KMS-11 (cell line): ENCODE measurements around the gene CCT3.
"Not testable (repeated sequence)": the region's sequence is repeated elsewhere in the genome, so short reads cannot be mapped to it uniquely, and the experiment has no call there.

Experiments
- H2AFZ ChIP-seq: fragments of 200-600 bp; sonication (generic); 2 replicates; pipeline ENCODE4 v1.6.1; 2016; ENCODE audit warnings: antibody characterized with exemption, mixed run types, low read depth
- H3K27ac ChIP-seq: fragments of 200-600 bp; sonication (generic); 2 replicates; pipeline ENCODE4 v1.6.1; 2016; ENCODE audit warnings: mild to moderate bottlenecking, mixed run types
- H3K27me3 ChIP-seq: fragments of 200-600 bp; sonication (generic); 2 replicates; pipeline ENCODE4 v1.6.1; 2017; ENCODE audit warnings: mild to moderate bottlenecking, low read depth, mixed run types, moderate library complexity; ENCODE audit not compliant: insufficient read depth
- H3K36me3 ChIP-seq: fragments of 200-600 bp; sonication (generic); 2 replicates; pipeline ENCODE4 v1.6.1; 2017; ENCODE audit warnings: mild to moderate bottlenecking, mixed run types; ENCODE audit not compliant: insufficient read depth
- H3K4me1 ChIP-seq: fragments of 200-600 bp; sonication (generic); 2 replicates; pipeline ENCODE4 v1.6.1; 2016; ENCODE audit warnings: mild to moderate bottlenecking, low read depth, mixed run types; ENCODE audit not compliant: poor library complexity, severe bottlenecking
- H3K4me2 ChIP-seq: fragments of 200-600 bp; sonication (generic); 2 replicates; pipeline ENCODE4 v1.7.0; 2016; ENCODE audit warnings: mild to moderate bottlenecking, mixed run types
- H3K4me3 ChIP-seq: fragments of 200-600 bp; sonication (generic); IDR thresholded peaks from 2 replicates; pipeline ENCODE4 v1.6.1; 2017; ENCODE audit warnings: low read depth, low read length, mixed read lengths; ENCODE audit not compliant: insufficient read depth
- H3K79me2 ChIP-seq: fragments of 200-600 bp; sonication (generic); 2 replicates; pipeline ENCODE4 v1.6.1; 2016; ENCODE audit warnings: low read depth, mixed run types; ENCODE audit not compliant: insufficient read depth
- H3K9ac ChIP-seq: fragments of 200-600 bp; sonication (generic); 2 replicates; pipeline ENCODE4 v1.6.1; 2016; ENCODE audit warnings: mild to moderate bottlenecking, mixed run types
- H4K20me1 ChIP-seq: fragments of 200-600 bp; sonication (generic); 2 replicates; pipeline ENCODE4 v1.6.1; 2016; ENCODE audit warnings: mild to moderate bottlenecking, mixed run types; ENCODE audit not compliant: insufficient read depth
- CTCF ChIP-seq: fragments of 200-600 bp; sonication (generic); conservative IDR thresholded peaks from 2 replicates; pipeline ENCODE4 v1.6.1; 2017; ENCODE audit warnings: low read depth, mild to moderate bottlenecking, antibody characterized with exemption, low read length, moderate library complexity, mixed read lengths

Gene CCT3

DNA sequence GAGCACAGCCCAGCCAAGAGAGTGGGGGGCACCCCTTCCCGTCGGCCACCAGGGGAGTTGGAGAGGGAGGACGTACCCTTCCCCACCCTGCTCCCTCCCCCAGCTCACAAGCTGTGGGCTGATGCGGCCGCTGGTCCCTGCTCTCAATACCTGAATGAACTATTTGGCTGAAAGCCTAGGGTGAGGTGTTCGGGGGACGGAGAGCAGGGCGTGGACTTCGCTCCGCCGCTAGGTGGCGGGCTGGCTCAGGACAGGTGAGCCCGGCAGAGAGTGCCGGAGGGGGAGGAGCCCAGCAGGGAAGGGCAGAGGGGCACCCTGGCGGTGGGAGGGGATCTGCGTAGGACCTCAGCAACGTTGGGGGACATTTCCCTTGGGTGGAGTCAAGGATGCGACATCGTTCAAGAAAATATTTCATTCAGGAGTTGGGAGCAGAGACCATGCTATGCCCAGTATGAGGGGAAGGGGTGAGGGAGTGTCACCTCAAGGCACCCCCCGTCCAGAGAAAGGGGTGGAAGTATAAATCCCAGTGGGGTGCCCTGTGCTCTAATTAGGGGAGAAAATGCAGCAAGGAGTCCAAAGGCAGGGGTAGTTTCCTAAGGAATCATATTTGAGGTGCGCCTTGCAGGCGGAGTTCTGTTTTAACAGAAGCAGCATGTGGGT, 18.9 kb upstream of the CCT3 start:
- Histone ChIP-seq H2AFZ (peak overlapping the region; percentile 27), H3K9ac (no peak overlapping the region)
- TF ChIP-seq CTCF, result peak; percentile 100

DNA sequence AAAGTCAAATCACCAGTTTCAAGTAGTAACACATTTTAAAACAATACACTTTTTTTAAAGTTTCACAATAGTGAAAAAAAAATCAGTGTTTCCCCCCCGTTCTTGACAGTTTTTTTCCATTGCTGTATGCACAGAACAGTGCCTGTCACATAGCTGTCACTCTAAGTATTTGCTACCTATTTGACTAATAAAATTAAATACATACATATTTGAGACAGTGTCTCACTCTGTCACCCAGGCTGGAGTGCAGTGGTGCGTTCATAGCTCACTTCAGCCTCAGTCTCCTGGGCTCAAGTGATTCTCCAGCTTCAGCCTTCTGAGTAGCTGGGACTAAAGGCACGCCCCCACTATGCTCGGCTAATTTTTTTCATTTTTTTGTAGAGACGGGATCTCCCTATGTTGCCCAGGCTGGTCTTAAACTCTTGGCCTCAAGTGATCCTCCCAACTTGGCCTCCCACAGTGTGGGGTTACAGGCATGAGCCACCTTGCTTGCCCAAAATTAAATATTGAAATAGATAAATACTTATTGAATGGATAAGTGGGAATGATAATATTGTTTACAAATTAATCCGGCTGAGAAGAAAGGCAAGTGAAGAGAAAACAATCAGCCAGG, 18.3 kb upstream of the CCT3 start:
- H3K27me3 ChIP-seq, result peaks cover 76% of the 10 kb centered on the region
- peak overlapping the region; percentile 22; the same call in 1 of the 2 replicates for H3K4me2 ChIP-seq
- TF ChIP-seq CTCF, result no peak
- H3K4me3 ChIP-seq, result peak overlapping the region; percentile 61
- H4K20me1 ChIP-seq, result no peaks in the 10 kb centered on the region
- H3K79me2 ChIP-seq, result no peaks in the 10 kb centered on the region
- H2AFZ ChIP-seq, result peak overlapping the region; percentile 27
- H3K36me3 ChIP-seq, result no peaks in the 10 kb centered on the region
- H3K9ac ChIP-seq, result no peak overlapping the region
- peaks cover 9% of the 10 kb centered on the region for H3K4me1 ChIP-seq
- H3K27ac ChIP-seq, result no peak overlapping the region

More for the DNA sequence above, 18.9 kb upstream of the CCT3 start:
- Histone ChIP-seq H3K27ac (no peak overlapping the region), H3K4me1 (peaks cover 9% of the 10 kb centered on the region), H3K79me2 (no peaks in the 10 kb centered on the region), H3K27me3 (peaks cover 77% of the 10 kb centered on the region), H3K4me3 (peak overlapping the region; percentile 61), H3K36me3 (no peaks in the 10 kb centered on the region), H4K20me1 (no peaks in the 10 kb centered on the region), H3K4me2 (peak overlapping the region; percentile 22; the same call in 1 of the 2 replicates)

DNA sequence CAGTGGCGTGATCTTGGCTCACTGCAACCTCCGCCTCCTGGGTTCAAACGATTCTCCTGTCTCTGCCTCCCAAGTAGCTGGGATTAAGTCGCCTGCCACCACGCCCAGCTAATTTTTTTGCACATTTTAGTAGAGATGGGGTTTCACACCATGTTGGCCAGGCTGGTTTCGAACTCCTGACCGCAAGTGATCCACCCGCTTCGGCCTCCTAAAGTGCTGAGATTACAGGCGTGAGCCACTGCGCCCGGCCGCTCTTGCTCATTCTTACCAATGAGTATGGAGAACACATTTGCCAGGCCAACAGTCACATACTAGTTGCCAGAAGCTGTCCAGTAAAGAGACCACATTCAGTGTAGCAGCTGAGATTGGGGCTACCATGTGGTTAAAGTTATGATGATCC, 14.4 kb upstream of the CCT3 start:
- H3K27ac ChIP-seq, H3K79me2 ChIP-seq, H2AFZ ChIP-seq, H3K9ac ChIP-seq, H3K4me3 ChIP-seq, H3K36me3 ChIP-seq, H4K20me1 ChIP-seq, H3K4me2 ChIP-seq, H3K4me1 ChIP-seq: not testable (repeated sequence)
- H3K27me3 ChIP-seq, result peaks cover 43% of the 10 kb centered on the region

- Histone ChIP-seq H3K4me2 (no peak overlapping the region), H3K79me2 (no peaks in the 10 kb centered on the region), H3K27me3 (peaks cover 8% of the 10 kb centered on the region; the same call in 1 of the 2 replicates), H3K27ac (no peak overlapping the region), H3K4me3 (no peak overlapping the region), H3K9ac (no peak overlapping the region), H3K36me3 (no peaks in the 10 kb centered on the region), H4K20me1 (no peaks in the 10 kb centered on the region), H3K4me1 (no peaks in the 10 kb centered on the region), H2AFZ (no peak overlapping the region)
- TF ChIP-seq CTCF, result no peak
These were observed 9.2 kb upstream of the CCT3 start for GRCh38 chr1:156347331-156347730.

DNA sequence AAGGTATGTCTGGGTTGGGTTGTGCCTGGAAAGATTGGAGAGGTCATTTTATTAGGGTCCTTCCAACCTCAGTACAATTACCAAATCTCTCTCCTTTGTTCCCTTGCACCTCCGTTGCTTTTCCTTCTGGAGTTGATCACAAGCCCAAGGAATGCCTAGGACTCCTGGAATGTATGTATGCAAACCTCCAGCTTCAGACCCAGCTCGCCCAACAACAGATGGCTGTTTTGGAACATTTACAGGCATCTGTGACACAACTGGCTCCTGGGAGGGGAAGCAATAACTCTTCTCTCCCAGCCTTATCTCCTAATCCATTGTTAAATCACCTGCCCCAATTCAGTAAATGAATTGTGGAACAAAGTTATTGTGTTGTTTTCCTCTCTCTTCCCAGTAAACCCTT, 8.5 kb upstream of the CCT3 start:
- no peaks in the 10 kb centered on the region for H3K36me3 ChIP-seq
- no peak overlapping the region for H3K4me2 ChIP-seq
- no peak overlapping the region for H3K9ac ChIP-seq
- TF ChIP-seq CTCF, result no peak
- peaks cover 8% of the 10 kb centered on the region; the same call in 1 of the 2 replicates for H3K27me3 ChIP-seq
- no peaks in the 10 kb centered on the region for H4K20me1 ChIP-seq
- H2AFZ ChIP-seq, result no peak overlapping the region
- H3K4me3 ChIP-seq, result no peak overlapping the region
- H3K27ac ChIP-seq, result no peak overlapping the region
- no peaks in the 10 kb centered on the region for H3K79me2 ChIP-seq
- H3K4me1 ChIP-seq, result no peaks in the 10 kb centered on the region

- not testable (repeated sequence) for H2AFZ ChIP-seq, H3K9ac ChIP-seq, H3K4me3 ChIP-seq, H3K36me3 ChIP-seq, H3K4me2 ChIP-seq, H4K20me1 ChIP-seq, H3K79me2 ChIP-seq, H3K27me3 ChIP-seq, H3K4me1 ChIP-seq, H3K27ac ChIP-seq
These were observed 7.9 kb upstream of the CCT3 start for GRCh38 chr1:156346035-156346434.
